Urinary bladder (tissue), 4 donors: ENCODE measurements around the gene GDE1. TPM values are rescaled to one million over a fixed set of nuclear protein-coding genes. Genes with fewer than 3 reads are reported as not detected.

Experiments
- DNase-seq: peaks from one replicate; pipeline ENCODE4 v3.0.0-alpha.2; 2015; ENCODE audit errors: extremely low spot score
- H3K27ac ChIP-seq: one replicate; pipeline ENCODE4 v1.5.1; 2013; ENCODE audit warnings: low read depth, mild to moderate bottlenecking, moderate library complexity
- H3K36me3 ChIP-seq: one replicate; pipeline ENCODE4 v1.6.1; 2013; ENCODE audit warnings: mild to moderate bottlenecking, moderate library complexity; ENCODE audit not compliant: insufficient read depth
- H3K4me1 ChIP-seq: one replicate; pipeline ENCODE4 v1.6.1; 2013; ENCODE audit warnings: mild to moderate bottlenecking, moderate library complexity; ENCODE audit not compliant: insufficient read depth
- H3K4me3 ChIP-seq: one replicate; pipeline ENCODE4 v1.5.1; 2013; ENCODE audit warnings: low read depth, low read length
- WGBS: extraction: QIAGEN DNeasy Blood & Tissue Kit; methylation state at CpG from one replicate; pipeline ENCODE4 v1.1.7; 2013; 5-methylcytosine and 5-hydroxymethylcytosine counted together
- polyA plus RNA-seq: library from polyadenylated mRNA; stranded (reverse); fragments of 200-250 nt; gene quantifications from one replicate; pipeline ENCODE4 v1.2.3, GENCODE V29; 2013
- total RNA-seq: library from RNA; depleted of rRNA; stranded (reverse); fragments of >200 nt; gene quantifications from one replicate; pipeline ENCODE4 v1.2.3, GENCODE V29; 2014
- donor health status: healthy with polysubstance abuse.
- donor health status: healthy.

Gene GDE1
- total and polyA plus RNA-seq, 2 donors: 54.8 to 73.9 TPM

DNA sequence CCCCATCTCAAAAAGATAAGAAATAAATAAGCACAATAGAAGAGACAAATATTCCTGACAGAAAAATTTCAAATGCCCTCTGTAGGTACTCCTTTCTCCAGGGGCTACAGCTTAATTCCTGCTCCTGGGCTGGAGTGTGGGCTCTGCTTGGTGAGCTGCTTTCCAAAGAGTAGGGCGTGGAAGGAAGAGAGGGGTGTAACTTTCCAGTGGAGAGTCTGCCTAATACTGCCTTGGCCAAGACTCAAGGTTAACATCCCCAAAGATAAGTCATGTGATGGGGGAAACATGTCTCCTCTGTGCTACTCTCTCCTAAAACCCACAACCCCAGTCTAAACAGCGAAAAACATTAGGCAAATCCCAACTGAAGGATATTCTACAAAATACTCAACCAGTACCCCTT lies 61.5 kb downstream of the GDE1 start:
- H3K27ac ChIP-seq: no peak overlapping the region
- WGBS: 81% methylated on average over 2 of the region's 2 CpGs
- no peaks in the 10 kb centered on the region for H3K4me1 ChIP-seq
- H3K36me3 ChIP-seq: no peaks in the 10 kb centered on the region
- no peak overlapping the region for H3K4me3 ChIP-seq
- DNase-seq: no peak

GRCh38 chr16:19458722-19459379 lies 63.0 kb downstream of the GDE1 start:
- Histone ChIP-seq H3K4me3 (no peak overlapping the region), H3K4me1 (no peaks in the 10 kb centered on the region), H3K27ac (no peak overlapping the region), H3K36me3 (no peaks in the 10 kb centered on the region)
- DNase-seq: no peak
- 80% methylated on average over 9 of the region's 9 CpGs for WGBS

Other genes with a start within 250 kb of the GDE1 start
- gene CLEC19A, start 236.4 kb downstream of the GDE1 start, total RNA-seq: not detected
- not detected for gene CLEC19A, start 236.4 kb downstream of the GDE1 start, polyA plus RNA-seq
- 0.32 TPM for gene TMC5, start 104.2 kb downstream of the GDE1 start, total RNA-seq
- 0.05 TPM for gene TMC5, start 104.2 kb downstream of the GDE1 start, polyA plus RNA-seq
- 61.5 TPM for gene CCP110, start 1.8 kb upstream of the GDE1 start, total RNA-seq
- gene CCP110, start 1.8 kb upstream of the GDE1 start, polyA plus RNA-seq: 9.6 TPM
- 46.3 TPM for gene VPS35L, start 33.6 kb upstream of the GDE1 start, total RNA-seq
- 33.8 TPM for gene VPS35L, start 33.6 kb upstream of the GDE1 start, polyA plus RNA-seq
- gene KNOP1, start 196.1 kb upstream of the GDE1 start, total RNA-seq: 9.0 TPM
- gene KNOP1, start 196.1 kb upstream of the GDE1 start, polyA plus RNA-seq: 11.0 TPM
- gene IQCK, start 196.2 kb upstream of the GDE1 start, total RNA-seq: 16.0 TPM
- 8.2 TPM for gene IQCK, start 196.2 kb upstream of the GDE1 start, polyA plus RNA-seq